RKO (cell line): Measurements from ENCODE around the gene SZT2.

ENCODE experiments used
- DNase-seq: peaks from one replicate; pipeline ENCODE4 v3.0.0-alpha.2; 2016; ENCODE audit warnings: low spot score

The SZT2 gene

DNA sequence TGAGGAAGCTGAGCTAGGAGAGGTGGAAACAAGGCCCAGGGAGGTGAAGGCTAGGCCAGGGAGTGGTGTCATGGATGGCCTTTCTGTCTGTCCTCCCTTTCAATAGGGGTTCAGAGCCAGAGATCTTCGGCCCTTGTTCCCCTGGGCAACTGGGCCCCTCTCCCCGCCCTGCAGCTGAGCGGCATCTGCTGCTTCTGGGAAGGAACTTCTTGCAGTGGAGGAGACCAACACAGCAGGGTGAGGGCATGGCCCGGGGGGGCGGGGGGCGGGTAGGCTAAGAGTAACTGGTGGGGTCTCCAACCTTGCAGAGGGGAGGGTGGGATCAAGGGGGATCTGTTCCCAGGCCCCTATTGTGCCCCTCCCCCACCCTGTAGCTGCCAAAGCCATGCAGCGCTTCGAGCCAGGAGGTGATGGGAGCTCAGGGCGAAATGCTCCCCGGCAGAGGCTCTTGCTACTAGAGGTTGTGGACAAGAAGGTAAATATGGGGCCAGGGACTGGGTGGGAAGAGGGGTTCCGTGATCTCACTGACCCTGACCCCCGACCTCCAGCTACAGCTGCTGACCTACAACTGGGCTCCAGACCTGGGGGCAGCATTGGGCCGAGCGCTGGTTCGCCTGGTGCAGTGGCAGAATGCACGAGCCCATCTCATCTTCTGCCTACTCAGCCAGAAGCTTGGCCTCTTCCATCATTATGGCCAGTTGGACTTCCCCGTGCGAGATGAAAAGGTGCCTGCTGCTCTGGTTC is 52.4 kb downstream of the SZT2 start:
- no peak for DNase-seq

DNA sequence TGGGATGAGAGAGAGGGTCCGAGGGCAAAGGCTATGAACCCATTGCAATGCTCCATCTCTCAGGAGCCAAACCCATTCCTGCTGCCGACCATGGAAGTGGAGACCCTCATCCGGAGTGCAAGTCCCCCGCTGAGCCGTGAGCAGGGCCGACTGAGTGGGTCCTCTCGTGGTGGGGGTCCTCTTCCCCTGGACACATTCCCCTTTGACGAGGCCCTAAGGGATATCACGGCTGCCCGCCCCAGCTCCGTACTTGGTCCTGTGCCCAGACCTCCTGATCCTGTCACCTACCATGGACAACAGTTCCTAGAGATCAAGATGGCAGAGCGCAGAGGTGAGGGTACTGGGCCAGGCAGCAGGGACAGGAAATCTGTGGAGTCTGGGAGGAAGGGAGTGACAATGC is 53.1 kb downstream of the SZT2 start:
- DNase-seq: no peak

DNA sequence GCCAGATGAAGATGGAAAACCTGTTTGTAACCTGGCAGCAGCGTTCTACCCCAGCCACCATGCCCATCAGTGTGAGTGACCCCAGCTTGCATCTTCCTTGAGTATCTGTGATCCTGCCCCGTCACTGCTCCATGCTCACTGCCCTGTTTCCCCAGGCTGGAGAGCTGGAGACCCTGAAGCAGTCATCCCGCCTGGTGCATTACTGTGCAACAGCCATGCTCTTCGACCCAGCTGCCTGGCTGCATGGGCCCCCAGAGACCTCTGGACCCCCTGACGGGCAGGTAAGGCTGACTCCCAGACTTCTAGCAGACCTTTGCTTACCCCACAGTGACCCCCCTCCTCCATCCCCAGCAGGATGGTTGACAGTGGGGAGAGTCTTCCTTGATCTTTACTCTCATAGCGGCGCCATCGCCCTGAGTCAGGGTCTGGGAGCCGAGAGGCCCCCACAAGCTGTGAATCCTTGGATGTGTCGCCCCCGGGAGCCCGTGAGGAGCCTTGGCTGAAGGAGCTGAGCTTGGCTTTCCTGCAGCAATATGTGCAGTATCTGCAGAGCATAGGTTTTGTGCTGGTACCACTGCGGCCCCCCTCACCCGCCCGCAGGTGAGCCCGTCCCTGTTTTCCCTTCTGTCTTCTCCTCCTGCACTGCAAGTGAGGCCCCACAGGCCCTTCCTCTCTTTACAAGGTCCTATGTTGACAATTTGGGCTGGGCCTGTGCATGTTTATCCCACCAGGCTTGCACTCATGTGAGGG is 53.7 kb downstream of the SZT2 start:
- no peak for DNase-seq

DNA sequence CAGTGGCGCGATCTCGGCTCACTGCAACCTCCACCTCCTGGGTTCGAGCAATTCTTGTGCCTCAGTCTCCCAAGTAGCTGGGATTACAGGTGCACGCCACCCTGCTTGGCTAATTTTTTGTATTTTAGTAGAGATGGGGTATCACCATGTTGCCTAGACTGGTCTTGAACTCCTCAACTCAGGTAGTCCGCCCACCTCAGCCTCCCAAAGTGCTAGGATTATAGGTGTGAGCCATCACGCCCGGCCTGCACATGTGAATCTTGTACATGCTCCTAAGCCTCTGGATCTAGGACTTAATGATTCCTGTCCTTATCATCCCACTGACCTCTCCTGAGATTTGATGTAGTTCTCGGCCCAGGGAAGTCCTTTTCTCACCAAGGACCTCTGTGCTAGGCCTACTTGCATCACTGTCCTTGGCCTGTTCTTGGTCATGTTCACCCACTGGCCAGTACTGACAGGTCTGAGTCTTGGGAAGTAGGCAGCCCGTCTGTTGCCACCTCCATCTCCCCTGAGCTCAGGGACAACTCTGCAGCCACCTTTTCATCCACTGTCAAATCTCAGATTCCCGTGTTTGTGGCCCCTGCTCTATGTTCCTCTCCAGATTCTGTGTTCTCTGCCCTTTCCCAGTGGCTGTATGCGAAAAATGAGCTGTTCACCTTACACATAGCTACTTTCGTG is 54.6 kb downstream of the SZT2 start:
- no peak for DNase-seq

DNA sequence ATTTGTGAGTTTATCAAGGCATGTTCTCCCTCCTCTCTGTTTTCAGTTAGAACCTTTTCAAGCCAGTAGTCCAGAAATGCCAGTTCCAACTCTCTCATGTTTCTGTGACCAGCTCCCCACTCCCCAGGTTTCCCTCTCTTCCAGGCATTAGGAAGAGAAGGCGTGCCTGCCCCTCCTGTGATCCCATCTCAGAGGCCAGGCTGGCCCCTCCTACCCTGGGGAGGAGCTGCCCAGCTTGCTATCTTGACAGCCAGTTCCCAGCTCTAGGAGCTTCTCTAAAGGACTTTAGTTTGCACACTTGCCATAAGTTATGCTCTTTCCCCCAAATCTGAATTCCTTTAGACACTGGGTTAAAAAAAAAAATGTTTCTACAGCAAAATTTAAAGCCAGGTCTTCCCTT is 55.1 kb downstream of the SZT2 start:
- no peak for DNase-seq

DNA sequence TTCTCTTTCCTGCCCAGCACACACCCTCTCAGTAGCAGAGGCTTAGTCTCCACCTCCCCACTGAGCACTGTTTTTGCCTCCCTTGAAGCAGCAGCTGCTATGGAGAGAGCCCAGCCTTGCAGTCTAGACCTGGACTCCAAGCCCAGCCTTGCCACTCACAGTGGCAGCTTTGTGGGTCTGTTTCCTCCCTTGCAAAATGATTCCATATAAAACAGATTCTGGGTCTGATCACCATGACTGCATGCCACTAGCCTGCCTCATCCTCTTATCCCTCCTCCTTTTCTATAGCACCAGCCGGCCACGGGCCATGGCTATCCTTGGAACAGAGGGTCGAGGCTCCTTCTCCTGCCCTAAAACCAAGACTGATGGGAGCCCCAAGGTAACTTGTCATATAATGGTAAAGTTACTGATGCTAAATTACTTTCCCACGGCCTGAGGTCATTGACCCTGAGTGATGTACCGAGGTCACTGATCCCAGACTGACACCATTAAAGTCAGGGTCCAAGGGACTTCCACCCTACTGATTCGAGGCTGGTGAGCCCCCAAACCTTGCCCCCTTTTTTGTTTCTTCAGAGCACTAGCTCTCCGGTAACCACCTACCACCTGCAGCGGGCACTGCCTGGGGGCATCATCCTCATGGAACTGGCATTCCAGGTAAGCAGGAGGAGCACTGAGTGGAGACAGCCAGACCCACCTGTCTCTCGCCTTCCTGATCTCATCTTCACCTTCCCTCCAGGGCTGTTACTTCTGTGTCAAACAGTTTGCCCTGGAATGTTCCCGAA is 56.1 kb downstream of the SZT2 start:
- no peak for DNase-seq

DNA sequence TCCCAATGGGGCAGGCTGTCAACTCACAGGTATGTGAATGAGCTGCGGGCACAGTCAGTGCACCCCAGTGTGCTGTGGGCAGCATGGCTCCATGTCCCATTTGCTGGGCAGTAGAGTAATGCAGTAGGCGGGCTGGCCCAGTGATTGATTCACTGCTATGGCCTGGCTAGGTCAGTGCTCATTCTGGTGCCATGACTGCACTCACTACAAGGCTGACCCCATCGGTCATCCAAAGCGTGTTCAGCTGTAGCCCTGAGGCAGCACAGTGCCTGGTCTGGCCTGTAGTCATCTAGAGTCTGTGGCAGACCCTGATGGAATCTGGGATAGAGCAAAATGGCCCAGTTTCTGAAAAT is 56.7 kb downstream of the SZT2 start:
- no peak for DNase-seq

DNA sequence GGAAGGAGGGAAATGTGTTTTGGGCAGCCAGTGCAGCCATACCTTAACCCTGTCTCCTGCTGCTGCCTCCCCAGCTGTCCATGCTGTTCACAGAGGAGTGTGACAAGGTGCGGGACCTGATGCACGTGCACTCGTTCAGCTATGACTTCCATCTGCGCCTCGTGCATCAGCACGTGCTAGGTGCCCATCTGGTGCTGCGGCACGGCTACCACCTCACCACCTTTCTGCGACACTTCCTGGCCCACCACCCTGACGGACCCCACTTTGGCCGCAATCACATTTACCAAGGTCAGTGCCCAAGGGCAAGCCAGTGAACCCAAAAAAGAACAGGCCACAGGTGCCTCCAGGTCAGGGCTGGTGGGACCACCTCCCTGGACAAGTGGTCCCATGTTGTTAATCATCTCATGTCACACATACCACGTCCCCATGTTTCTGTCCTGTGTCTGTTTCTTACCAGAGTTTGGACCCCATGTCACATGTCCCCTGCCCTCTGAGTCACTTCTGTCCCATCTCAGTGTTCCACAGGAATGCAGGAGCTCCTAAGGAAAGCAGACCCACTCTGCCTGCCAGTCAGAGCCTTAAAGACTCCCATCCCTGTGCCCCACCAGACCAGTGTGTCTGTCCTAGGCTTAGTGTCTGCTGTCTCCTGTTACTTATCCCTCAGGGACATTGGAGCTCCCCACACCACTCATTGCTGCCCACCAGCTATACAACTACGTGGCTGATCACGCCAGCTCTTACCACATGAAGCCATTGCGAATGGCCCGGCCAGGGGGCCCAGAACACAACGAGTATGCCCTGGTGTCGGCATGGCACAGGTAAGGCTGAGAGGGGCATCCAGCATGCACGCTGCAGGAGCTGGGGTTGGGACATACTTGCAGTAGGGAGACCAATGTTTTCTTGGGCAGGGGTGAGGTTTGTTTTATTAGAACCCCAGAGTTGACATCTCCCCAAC is 57.5 kb downstream of the SZT2 start:
- no peak for DNase-seq

DNA sequence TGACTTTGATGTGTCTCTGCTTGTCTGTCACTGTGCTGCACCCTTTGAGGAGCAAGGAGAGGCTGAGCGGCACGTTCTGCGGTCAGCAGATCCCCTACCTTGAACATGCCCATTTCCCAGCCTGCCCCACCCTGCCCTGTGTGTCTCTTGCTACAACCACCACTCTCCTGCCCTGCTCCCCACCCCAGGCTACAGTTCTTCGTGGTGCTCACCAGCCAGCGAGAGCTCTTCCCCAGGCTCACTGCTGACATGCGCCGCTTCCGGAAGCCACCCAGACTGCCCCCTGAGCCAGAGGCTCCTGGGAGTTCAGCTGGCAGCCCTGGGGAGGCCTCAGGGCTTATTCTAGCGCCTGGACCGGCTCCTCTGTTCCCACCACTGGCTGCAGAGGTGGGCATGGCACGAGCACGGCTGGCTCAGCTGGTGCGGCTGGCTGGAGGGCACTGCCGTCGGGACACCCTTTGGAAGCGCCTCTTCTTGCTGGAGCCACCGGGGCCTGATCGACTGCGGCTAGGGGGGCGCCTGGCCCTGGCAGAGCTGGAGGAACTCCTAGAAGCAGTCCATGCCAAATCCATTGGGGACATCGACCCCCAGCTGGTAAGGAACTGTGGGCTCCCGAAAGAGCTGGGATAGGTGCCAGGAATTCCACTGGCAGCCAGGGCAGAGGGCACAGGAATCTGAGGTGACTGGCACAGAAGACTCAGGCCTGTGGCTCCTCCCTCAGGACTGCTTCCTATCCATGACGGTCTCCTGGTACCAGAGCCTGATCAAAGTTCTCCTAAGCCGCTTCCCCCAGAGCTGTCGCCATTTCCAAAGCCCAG is 58.4 kb downstream of the SZT2 start:
- no peak for DNase-seq

DNA sequence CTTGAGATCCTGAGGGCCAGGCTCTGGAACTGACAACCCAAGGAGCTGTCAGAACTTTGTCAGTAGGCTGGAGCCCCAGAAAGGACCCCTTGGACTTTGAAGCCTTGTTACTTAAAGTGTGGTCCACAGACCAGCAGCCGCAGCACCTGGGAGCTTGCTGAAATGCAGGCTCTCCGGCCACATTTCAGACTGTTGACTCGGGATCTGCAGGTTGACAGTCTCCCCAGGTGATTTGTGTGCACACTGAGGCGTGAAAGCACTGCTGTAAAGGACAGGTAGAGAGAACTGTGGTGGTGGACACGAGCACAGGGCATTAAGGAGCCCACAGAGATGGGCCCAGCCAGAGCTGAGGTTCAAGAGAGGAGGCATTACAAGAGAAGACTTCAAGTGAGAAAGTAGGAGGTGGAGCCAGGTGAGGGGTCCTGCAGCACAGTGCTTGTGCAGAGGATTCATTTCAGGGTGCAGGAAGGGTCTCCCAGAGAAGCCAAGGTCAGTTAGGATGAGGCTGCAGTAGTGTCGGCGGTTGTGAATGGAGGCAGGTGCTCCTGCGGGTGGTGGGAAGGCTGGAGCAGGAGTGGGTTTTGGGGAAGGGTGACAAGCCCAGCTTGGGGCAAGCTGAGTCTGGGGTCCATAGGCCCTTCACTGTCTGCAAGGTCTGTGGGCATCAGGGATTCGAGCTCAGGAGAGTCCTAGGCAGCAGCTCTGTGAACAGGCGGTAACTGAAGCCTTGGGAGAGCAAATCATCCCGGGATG is 59.4 kb downstream of the SZT2 start:
- DNase-seq: no peak

DNA sequence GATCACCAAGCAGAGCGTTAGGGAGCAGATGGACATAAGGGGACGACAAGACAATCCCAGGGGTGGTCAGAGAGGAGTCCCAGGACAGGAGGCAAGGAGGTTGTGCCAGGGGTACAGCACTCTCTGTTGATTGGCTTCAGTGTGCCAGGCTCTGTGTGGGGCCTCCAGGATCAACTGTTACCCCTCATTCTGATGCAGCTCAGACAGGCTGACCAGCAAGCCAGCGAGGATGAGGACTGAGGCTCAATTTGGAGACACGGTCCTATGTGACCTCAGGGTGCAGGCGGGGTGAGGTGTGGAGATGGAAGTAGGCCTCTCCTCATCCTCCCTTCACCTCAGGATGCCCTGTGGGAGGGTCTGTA is 60.0 kb downstream of the SZT2 start:
- no peak for DNase-seq

DNA sequence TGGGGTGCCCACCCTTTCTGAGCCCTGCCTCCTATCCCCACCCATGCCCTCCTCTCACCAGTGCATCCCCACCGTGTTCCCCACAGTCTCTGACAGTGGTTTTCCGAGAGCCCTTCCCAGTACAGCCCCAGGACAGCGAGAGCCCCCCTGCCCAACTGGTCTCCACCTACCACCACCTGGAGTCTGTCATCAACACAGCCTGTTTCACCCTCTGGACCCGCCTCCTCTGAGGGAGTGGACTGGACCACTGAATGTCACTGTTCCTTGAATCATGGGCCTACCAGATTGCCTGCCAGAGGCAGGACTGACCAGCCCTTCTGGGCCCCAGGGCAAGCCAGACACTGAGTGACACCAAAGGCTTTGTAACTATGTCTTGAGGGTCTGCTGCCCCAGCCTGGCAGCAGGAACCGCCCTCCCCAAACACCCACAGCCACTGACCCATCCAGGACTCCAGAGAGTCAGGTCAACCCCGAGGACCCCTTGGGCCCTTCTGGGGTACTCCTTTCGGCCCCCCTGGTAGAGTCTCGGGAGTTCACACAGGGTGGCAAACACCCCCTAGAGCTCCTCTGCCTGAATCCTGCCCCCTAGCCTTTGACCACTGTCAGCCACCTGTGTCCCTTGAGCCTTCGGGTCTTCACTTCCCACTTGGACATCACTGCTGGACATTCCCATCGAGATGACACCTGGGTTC is 60.7 kb downstream of the SZT2 start:
- DNase-seq: no peak

DNA sequence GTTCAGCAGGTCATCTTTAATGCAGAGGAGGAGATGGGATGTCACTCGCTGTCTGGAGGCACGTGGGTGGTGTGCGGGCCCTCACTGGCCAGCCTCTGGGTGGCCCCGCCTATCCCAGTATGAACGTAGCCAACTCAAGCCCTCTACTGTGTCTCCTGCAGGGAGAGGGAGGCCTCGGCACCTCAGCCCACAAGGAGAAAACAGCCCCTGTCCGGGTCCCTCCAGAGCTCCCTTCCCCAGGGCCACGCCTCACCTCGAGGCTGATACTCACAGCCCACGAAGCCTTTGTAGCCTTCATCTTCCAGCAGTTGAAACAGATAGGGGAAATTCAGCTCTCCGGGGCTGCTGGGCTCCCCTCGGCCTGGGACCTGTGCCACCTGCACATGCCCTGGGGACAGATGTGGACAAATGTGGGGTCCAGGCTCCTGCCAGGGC is 61.5 kb downstream of the SZT2 start:
- no peak for DNase-seq

DNA sequence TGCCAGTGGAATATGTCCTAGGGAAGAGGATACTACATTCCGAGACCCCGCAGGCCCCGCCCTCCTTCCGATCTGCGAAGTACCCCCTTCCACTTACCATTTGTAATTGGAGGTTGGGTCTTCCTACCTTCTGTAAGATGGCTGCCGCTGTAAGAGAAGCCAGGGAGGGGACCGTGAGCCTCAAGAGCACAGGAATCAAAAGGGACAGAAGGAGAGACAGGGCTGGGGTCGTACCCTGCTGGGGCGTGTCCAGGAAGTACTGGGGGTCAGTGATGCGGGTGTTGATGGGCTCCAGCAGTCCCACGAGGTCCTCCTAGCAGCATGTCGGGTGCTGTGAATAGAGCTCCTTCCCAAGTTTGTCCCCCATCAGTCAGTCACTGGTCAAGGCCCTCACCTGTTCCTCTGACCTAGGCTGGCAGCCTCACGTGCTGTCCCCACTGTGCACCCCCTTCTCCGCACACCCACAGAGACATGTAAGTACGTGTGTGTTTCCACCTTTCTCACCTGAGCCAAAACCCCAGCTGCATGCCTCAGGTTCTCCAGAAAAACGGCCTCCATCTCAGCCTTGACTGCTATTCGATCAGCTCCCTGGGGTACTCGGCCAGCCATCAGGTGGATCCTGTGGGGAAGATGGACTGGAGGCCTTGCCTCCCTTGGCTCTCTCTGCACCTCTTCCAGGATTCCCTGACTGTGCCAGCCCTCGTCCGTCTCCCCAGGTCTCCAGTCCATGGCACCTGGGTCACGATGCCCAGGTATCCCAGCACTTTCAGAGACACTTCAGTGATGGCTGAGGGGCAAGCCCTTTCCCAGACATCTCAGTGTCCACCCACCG is 62.2 kb downstream of the SZT2 start:
- DNase-seq: no peak

DNA sequence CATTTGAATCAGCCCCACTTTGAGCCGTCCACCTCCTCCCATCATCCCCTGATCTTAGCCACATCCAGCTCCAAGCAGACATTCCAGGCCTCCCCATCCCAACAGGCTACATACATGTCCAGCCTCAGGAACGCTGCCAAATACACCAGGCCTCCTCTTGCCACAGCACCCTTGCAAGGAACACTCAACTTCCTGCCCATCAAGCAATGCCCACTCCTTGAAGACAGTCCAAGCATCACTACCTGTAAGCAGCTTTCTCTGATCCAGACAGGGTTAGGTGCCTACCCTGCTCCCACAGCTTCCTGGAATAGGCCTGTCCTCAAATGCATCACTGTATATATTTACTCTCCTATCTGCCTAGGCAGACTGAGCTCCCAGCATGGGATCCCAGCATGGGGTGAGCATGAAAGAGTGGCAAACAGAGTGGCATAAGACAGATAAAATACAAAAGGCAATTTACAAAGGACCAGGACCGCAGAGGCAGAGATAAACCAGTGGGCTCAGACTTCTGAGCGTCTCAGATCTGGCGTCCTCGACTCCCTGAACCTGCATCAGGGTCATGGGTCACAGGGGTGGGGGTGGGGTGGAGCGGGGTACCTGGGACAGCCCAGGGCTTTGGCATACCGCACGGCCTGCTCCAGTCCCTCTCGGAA is 63.2 kb downstream of the SZT2 start:
- peak; percentile 55 for DNase-seq

DNA sequence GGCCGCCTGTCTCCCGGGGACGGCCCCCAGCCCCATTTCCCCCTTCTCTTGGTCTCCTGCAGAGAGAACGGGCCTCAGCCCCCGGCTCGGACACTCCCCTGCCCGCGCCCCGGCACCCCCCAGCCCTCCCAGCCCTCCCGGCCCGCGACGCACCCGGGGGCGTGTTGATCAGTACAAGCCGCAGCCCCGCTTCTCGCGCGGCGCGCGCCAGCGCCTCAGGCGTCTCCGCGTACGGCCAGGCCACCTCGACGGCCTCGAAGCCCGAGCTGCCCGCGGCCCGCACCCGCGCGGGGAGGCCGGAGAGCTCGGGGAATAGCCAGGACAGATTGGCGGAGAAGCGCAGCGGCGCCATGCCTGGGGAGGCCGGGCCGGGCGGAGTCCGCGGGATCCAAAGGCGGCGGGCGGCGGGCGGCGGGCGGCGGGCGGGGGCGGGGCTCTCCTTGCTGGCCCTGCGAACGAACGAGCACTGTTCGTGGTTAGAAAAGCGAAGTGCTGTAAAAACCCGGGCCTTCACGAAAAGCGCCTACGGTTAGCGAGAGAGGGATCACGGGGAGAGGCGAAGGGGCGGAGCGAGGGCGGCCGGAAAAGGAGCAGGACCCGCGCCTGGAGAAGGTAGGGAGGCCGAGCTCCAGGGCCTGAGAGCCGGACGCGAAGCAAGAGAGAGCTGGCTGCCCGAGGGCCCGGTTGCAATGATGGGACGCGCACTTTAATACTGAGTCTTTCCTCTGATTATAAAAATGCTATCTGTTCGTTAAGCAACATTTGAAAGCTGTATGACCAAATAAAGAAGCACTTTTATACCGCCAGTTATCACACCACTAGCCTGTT is 64.0 kb downstream of the SZT2 start, which contains the start of gene HYI:
TSS of gene HYI (minus strand) at position 490 of the 828 bp plus-strand sequence. CDS start at position 352, 138 bp downstream.
- DNase-seq: peak; percentile 88
